Liver (tissue), 9 donors: ENCODE data around the gene IPO9. TPM values are rescaled to one million over a fixed set of nuclear protein-coding genes. Genes with fewer than 3 reads are reported as not detected.
A peak's percentile ranks its signal among the peaks of the same experiment; 100 is the strongest.

Source experiments
- DNase-seq: peaks from one replicate; pipeline ENCODE4 v3.0.0-alpha.2; 2017; ENCODE audit warnings: low spot score
- H3K27ac ChIP-seq, 2 donors: one replicate each; pipeline ENCODE4 v1.7.0; 2013; ENCODE audit warnings: inconsistent platforms in 2 of 2, low read length in 2 of 2, control low read depth in 1 of 2, low read depth in 1 of 2, mild to moderate bottlenecking in 1 of 2
- H3K27me3 ChIP-seq, 4 donors: one replicate each; pipeline versions ENCODE4 v1.6.1 to v1.7.0; 2013; ENCODE audit warnings: low read length in 3 of 4, inconsistent platforms in 1 of 4, mild to moderate bottlenecking in 1 of 4, moderate library complexity in 1 of 4; ENCODE audit not compliant: control insufficient read depth in 4 of 4, insufficient read depth in 4 of 4
- H3K36me3 ChIP-seq, 4 donors: one replicate each; pipeline versions ENCODE4 v1.6.1 to v1.7.0; 2013; ENCODE audit warnings: low read length in 3 of 4, mild to moderate bottlenecking in 3 of 4, low read depth in 1 of 4, moderate library complexity in 1 of 4; ENCODE audit not compliant: control insufficient read depth in 4 of 4, insufficient read depth in 3 of 4
- H3K4me1 ChIP-seq, 4 donors: one replicate each; pipeline versions ENCODE4 v1.6.1 to v1.7.0; 2013; ENCODE audit warnings: low read length in 3 of 4, mild to moderate bottlenecking in 3 of 4, moderate library complexity in 1 of 4; ENCODE audit not compliant: control insufficient read depth in 4 of 4, insufficient read depth in 4 of 4
- H3K4me3 ChIP-seq, 3 donors: one replicate each; pipeline versions ENCODE4 v1.6.1 to v1.7.0; 2013; ENCODE audit warnings: low read length in 3 of 3, control low read depth in 1 of 3, low read depth in 1 of 3, mild to moderate bottlenecking in 1 of 3
- H3K9ac ChIP-seq, 2 donors: one replicate each; pipeline ENCODE4 v1.7.0; 2013; ENCODE audit warnings: low read length in 2 of 2, mild to moderate bottlenecking in 2 of 2, moderate library complexity in 2 of 2, control low read depth in 1 of 2, low read depth in 1 of 2
- H3K9me3 ChIP-seq, 4 donors: one replicate each; pipeline versions ENCODE4 v1.6.1 to v1.7.0; 2013; ENCODE audit warnings: low read length in 3 of 4; ENCODE audit not compliant: control insufficient read depth in 4 of 4
- ATF3 ChIP-seq: IDR thresholded peaks from 2 replicates; pipeline ENCODE4 v1.6.1; 2016; ENCODE audit warnings: antibody characterized with exemption
- CTCF ChIP-seq: fragments of 150-350 bp; IDR thresholded peaks from 2 replicates; pipeline ENCODE4 v1.5.1; 2017; ENCODE audit warnings: improper control_type of control experiment, low read depth, low read length; ENCODE audit not compliant: missing input control
- EGR1 ChIP-seq, 2 donors: IDR thresholded peaks; 2 replicates each; pipeline ENCODE4 v1.6.1; 2016 to 2018; ENCODE audit warnings: antibody characterized with exemption in 2 of 2, low read depth in 2 of 2
- FOXA1 ChIP-seq: IDR thresholded peaks from 2 replicates; pipeline ENCODE4 v1.6.1; 2016; ENCODE audit warnings: antibody characterized with exemption
- FOXA2 ChIP-seq: IDR thresholded peaks from 2 replicates; pipeline ENCODE4 v1.6.1; 2016; ENCODE audit warnings: antibody characterized with exemption
- GABPA ChIP-seq, 2 donors: IDR thresholded peaks in 1 of 2; conservative IDR thresholded peaks in 1 of 2; 2 replicates each; pipeline ENCODE4 v1.6.1; 2016; ENCODE audit warnings: antibody characterized with exemption in 2 of 2, mild to moderate bottlenecking in 1 of 2, moderate library complexity in 1 of 2
- HNF4A ChIP-seq, 2 donors: conservative IDR thresholded peaks; 2 replicates each; pipeline ENCODE4 v1.6.1; 2016; ENCODE audit warnings: antibody characterized with exemption in 2 of 2, mild to moderate bottlenecking in 2 of 2
- HNF4G ChIP-seq: IDR thresholded peaks from 2 replicates; pipeline ENCODE4 v1.6.1; 2016; ENCODE audit warnings: antibody characterized with exemption
- JUND ChIP-seq, 2 donors: IDR thresholded peaks; 2 replicates each; pipeline ENCODE4 v1.6.1; 2016; ENCODE audit warnings: antibody characterized with exemption in 2 of 2
- MAX ChIP-seq: IDR thresholded peaks from 2 replicates; pipeline ENCODE4 v1.6.1; 2016; ENCODE audit warnings: antibody characterized with exemption
- NR2F2 ChIP-seq: IDR thresholded peaks from 2 replicates; pipeline ENCODE4 v1.6.1; 2016; ENCODE audit warnings: antibody characterized with exemption
- RAD21 ChIP-seq, 2 donors: IDR thresholded peaks; 2 replicates each; pipeline ENCODE4 v1.6.1; 2016; ENCODE audit warnings: antibody characterized with exemption in 2 of 2, mild to moderate bottlenecking in 2 of 2
- REST ChIP-seq: IDR thresholded peaks from 2 replicates; pipeline ENCODE4 v1.6.1; 2016; ENCODE audit warnings: antibody characterized with exemption, mild to moderate bottlenecking
- RXRA ChIP-seq, 2 donors: IDR thresholded peaks; 2 replicates each; pipeline ENCODE4 v1.6.1; 2017 to 2018; ENCODE audit warnings: antibody characterized with exemption in 2 of 2, mild to moderate bottlenecking in 1 of 2
- SP1 ChIP-seq: IDR thresholded peaks from 2 replicates; pipeline ENCODE4 v1.6.1; 2018; ENCODE audit warnings: antibody characterized with exemption, mild to moderate bottlenecking
- TAF1 ChIP-seq: conservative IDR thresholded peaks from 2 replicates; pipeline ENCODE4 v1.6.1; 2016; ENCODE audit warnings: antibody characterized with exemption, mild to moderate bottlenecking
- YY1 ChIP-seq: IDR thresholded peaks from 2 replicates; pipeline ENCODE4 v1.6.1; 2016; ENCODE audit warnings: antibody characterized with exemption, mild to moderate bottlenecking
- WGBS: extraction: QIAGEN DNeasy Blood & Tissue Kit; methylation state at CpG from one replicate; pipeline ENCODE4 v1.1.7; 2013; 5-methylcytosine and 5-hydroxymethylcytosine counted together
- polyA plus RNA-seq, 2 donors: library from polyadenylated mRNA; stranded (reverse) in 1 of 2; unstranded in 1 of 2; fragments of 200-250 nt in 1 of 2; fragments of >200 nt in 1 of 2; fragmentation: Nextera tagmentation in 1 of 2; extraction: Ambion mirVana in 1 of 2; gene quantifications; one replicate each; pipeline versions ENCODE4 v1.2.1 to v1.2.3, GENCODE V29; 2013 to 2015
- total RNA-seq, 2 donors: library from RNA; depleted of rRNA; stranded (reverse); fragments of >200 nt; gene quantifications; one replicate each; pipeline ENCODE4 v1.2.3, GENCODE V29; 2014
- donor health status: healthy.
- donor health status: healthy.
- donor health status: healthy.
- donor health status: healthy.
- donor health status: healthy.

IPO9 gene
- total RNA-seq = 10 to 100 TPM; 13.0 to 14.1 TPM
- 10 to 100 TPM in 1 of 2 donors, 1 to 10 TPM in 1; 6.6 to 22.1 TPM for polyA plus RNA-seq

- Histone ChIP-seq H3K4me1 (peaks cover 9 to 25% (median 18%) of the 10 kb centered on the region in 4 donors), H3K27ac (peak within 1 kb of the TSS; percentile 75 to 85), H3K9ac (peak within 1 kb of the TSS; percentile 49 to 73), H3K27me3 (no peaks in the 10 kb centered on the region), H3K36me3 (no peaks in the 10 kb centered on the region), H3K9me3 (no peaks in the 10 kb centered on the region), H3K4me3 (peak within 1 kb of the TSS; percentile 84 to 88 (median 85))
- 1% methylated on average over 58 of the region's 58 CpGs for whole genome bisulfite sequencing
- TF ChIP-seq SP1 (no peak), YY1 (peak; percentile 94), CTCF (peak; percentile 96), GABPA (IDR thresholded peaks at IDR 0.05 in 1 of 2, conservative IDR thresholded peaks at IDR 0.05 in 1 of 2) (no peak), RAD21 (IDR thresholded peaks at IDR 0.05) (peak; percentile 72 to 76), MAX (no peak), JUND (IDR thresholded peaks at IDR 0.05) (no peak)
- DNase-seq = peak; percentile 96
These were observed at the start of gene IPO9 for GRCh38 chr1:201828820-201829774. Gene IPO9, plus strand, starts transcription at chr1:201829157. Its CDS starts 53 bp downstream, at chr1:201829210.

GRCh38 chr1:201779351-201779880 is 49.5 kb upstream of the IPO9 start:
- TF ChIP-seq SP1 = no peak
- TF ChIP-seq ATF3 = no peak
- no peak for TF ChIP-seq FOXA2
- no peak for TF ChIP-seq YY1
- no peak for TF ChIP-seq HNF4A (conservative IDR thresholded peaks at IDR 0.05)
- TF ChIP-seq HNF4G = no peak
- no peak for TF ChIP-seq RAD21 (IDR thresholded peaks at IDR 0.05)
- no peak for TF ChIP-seq MAX
- TF ChIP-seq EGR1 (IDR thresholded peaks at IDR 0.05; ENCODE audit: low read depth in 2 of 2) = no peak
- no peak for TF ChIP-seq GABPA (IDR thresholded peaks at IDR 0.05 in 1 of 2, conservative IDR thresholded peaks at IDR 0.05 in 1 of 2)
- TF ChIP-seq FOXA1 = no peak
- no peak for TF ChIP-seq RXRA (IDR thresholded peaks at IDR 0.05)
- no peak for TF ChIP-seq NR2F2
- TF ChIP-seq CTCF = no peak
- no peak for TF ChIP-seq JUND (IDR thresholded peaks at IDR 0.05)
- no peak for TF ChIP-seq REST
- TF ChIP-seq TAF1 = no peak
- 85% methylated on average over 6 of the region's 6 CpGs for WGBS
- Histone ChIP-seq H3K27me3 (no peaks in the 10 kb centered on the region), H3K9me3 (no peaks in the 10 kb centered on the region), H3K4me3 (no peak overlapping the region), H3K4me1 (no peaks in the 10 kb centered on the region), H3K9ac (no peak overlapping the region), H3K27ac (no peak overlapping the region), H3K36me3 (no peaks in the 10 kb centered on the region)
- no peak for DNase-seq
